ENCODE measurements around the gene BCL2L2. TPM values are rescaled to one million over a fixed set of nuclear protein-coding genes. Genes with fewer than 3 reads are reported as not detected.
"Not testable (repeated sequence)": the region's sequence is repeated elsewhere in the genome, so short reads cannot be mapped to it uniquely, and the experiment has no call there.

Gene BCL2L2, protein sequence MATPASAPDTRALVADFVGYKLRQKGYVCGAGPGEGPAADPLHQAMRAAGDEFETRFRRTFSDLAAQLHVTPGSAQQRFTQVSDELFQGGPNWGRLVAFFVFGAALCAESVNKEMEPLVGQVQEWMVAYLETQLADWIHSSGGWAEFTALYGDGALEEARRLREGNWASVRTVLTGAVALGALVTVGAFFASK
- total RNA-seq: 10 to 100 TPM; 41.5 to 72.2 (median 68.3) TPM

GRCh38 chr14:23306412-23307145 lies at the start of gene BCL2L2:
TSS of gene BCL2L2 (plus strand) at chr14:23306833. CDS start at chr14:23307768, 935 bp downstream.
- WGBS, 2 donors: 1 to 2% methylated on average over 24 of the region's 24 CpGs
- DNase-seq (ENCODE audit: low spot score in 2 of 2): peak; percentile 93 to 98
- peak within 1 kb of the TSS; percentile 53 for H3K4me3 ChIP-seq (ENCODE audit: low read depth, poor library complexity, severe bottlenecking)
- TF ChIP-seq, protein P1, sequence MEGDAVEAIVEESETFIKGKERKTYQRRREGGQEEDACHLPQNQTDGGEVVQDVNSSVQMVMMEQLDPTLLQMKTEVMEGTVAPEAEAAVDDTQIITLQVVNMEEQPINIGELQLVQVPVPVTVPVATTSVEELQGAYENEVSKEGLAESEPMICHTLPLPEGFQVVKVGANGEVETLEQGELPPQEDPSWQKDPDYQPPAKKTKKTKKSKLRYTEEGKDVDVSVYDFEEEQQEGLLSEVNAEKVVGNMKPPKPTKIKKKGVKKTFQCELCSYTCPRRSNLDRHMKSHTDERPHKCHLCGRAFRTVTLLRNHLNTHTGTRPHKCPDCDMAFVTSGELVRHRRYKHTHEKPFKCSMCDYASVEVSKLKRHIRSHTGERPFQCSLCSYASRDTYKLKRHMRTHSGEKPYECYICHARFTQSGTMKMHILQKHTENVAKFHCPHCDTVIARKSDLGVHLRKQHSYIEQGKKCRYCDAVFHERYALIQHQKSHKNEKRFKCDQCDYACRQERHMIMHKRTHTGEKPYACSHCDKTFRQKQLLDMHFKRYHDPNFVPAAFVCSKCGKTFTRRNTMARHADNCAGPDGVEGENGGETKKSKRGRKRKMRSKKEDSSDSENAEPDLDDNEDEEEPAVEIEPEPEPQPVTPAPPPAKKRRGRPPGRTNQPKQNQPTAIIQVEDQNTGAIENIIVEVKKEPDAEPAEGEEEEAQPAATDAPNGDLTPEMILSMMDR (IDR thresholded peaks at IDR 0.05): no peak
- TF ChIP-seq POLR2A (IDR thresholded peaks at IDR 0.05): peak in 1 of 2 donors; percentile 22
- intact Hi-C loops (cut with DNase I; ENCODE audit: low total_unique reads): no loop called here

GRCh38 chr14:23258256-23258655 lies 48.4 kb upstream of the BCL2L2 start:
- intact Hi-C loops (cut with DNase I; ENCODE audit: low total_unique reads): no loop called here
- no peak for DNase-seq (ENCODE audit: low spot score in 2 of 2)
- WGBS, 2 donors: 93 to 94% methylated on average over 5 of the region's 5 CpGs

DNA sequence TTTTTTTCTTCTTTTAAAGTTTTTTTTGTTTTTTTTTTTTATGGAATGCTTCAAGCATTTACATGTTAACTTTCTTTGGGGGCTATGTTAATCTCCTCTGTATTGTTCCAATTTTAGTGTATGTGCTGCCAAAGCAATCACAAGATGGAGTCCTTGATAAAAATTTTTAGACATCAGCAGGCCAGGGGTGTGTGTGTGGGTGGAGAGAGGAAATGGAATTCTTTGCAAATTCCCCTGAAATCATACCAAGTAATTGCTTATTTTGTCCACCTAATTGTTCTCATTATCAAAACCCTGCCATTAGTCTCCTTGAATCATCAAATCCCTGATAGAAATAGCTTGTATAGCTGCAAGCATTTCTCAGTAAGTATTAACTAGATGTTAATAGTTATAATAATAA lies 47.2 kb upstream of the BCL2L2 start:
- no peak overlapping the region for H3K4me3 ChIP-seq (ENCODE audit: low read depth, poor library complexity, severe bottlenecking)
- intact Hi-C loops (cut with DNase I; ENCODE audit: low total_unique reads): no loop called here
- TF ChIP-seq, protein P1 (IDR thresholded peaks at IDR 0.05): no peak
- no peak for TF ChIP-seq POLR2A (IDR thresholded peaks at IDR 0.05)
- no peak for DNase-seq (ENCODE audit: low spot score in 2 of 2)

More at GRCh38 chr14:23258256-23258655, 48.4 kb upstream of the BCL2L2 start:
- no peak overlapping the region for H3K4me3 ChIP-seq (ENCODE audit: low read depth, poor library complexity, severe bottlenecking)
- TF ChIP-seq, protein P1 (IDR thresholded peaks at IDR 0.05): no peak
- no peak for TF ChIP-seq POLR2A (IDR thresholded peaks at IDR 0.05)

- H3K4me3 ChIP-seq (ENCODE audit: low read depth, poor library complexity, severe bottlenecking); DNase-seq (ENCODE audit: low spot score in 2 of 2): not testable (repeated sequence)
- intact Hi-C loops (cut with DNase I; ENCODE audit: low total_unique reads): loop anchor here (10.0 kb wide), 1 partner anchor 124 kb away; no protein-coding TSS in a partner anchor
- 80 to 83% methylated on average over 8 of the region's 8 CpGs for WGBS, 2 donors
Observed at GRCh38 chr14:23260849-23261248, 45.8 kb upstream of the BCL2L2 start.

GRCh38 chr14:23269193-23269592 lies 37.4 kb upstream of the BCL2L2 start:
- no peak for DNase-seq (ENCODE audit: low spot score in 2 of 2)
- intact Hi-C loops (cut with DNase I; ENCODE audit: low total_unique reads): loop anchor here (10.0 kb wide), 1 partner anchor 116 kb away; no protein-coding TSS in a partner anchor
- TF ChIP-seq, protein P1 (IDR thresholded peaks at IDR 0.05): no peak
- TF ChIP-seq POLR2A (IDR thresholded peaks at IDR 0.05): no peak
- WGBS, 2 donors: 89 to 93% methylated on average over 7 of the region's 7 CpGs
- no peak overlapping the region for H3K4me3 ChIP-seq (ENCODE audit: low read depth, poor library complexity, severe bottlenecking)

GRCh38 chr14:23275412-23275811 lies 31.2 kb upstream of the BCL2L2 start:
- DNase-seq (ENCODE audit: low spot score in 2 of 2): no peak
- H3K4me3 ChIP-seq (ENCODE audit: low read depth, poor library complexity, severe bottlenecking): no peak overlapping the region
- WGBS, 2 donors: 96 to 97% methylated on average over 2 of the region's 2 CpGs
- no peak for TF ChIP-seq POLR2A (IDR thresholded peaks at IDR 0.05)
- TF ChIP-seq, protein P1 (IDR thresholded peaks at IDR 0.05): no peak
- intact Hi-C loops (cut with DNase I; ENCODE audit: low total_unique reads): no loop called here
